DND-41 (cell line): ENCODE results near the gene FBXW4.

Experiments
- ATAC-seq: fragments of 200-7000 bp; cut with Tn5 transposase; 3 replicates; pipeline ENCODE4 v1.9.1; 2021; ENCODE audit warnings: low read depth; ENCODE audit not compliant: insufficient read depth
- DNase-seq: peaks from one replicate; pipeline ENCODE4 v3.0.0-alpha.2; 2020
- H2AFZ ChIP-seq: 2 replicates; pipeline ENCODE4 v1.6.0; 2012; ENCODE audit warnings: low read depth, low read length
- H3K27ac ChIP-seq: 2 replicates; pipeline ENCODE4 v1.5.1; 2012; ENCODE audit warnings: low read length, inconsistent platforms
- H3K27me3 ChIP-seq: fragments of 200-600 bp; sonication (generic); 2 replicates; pipeline ENCODE4 v1.6.0; 2012; ENCODE audit warnings: low read length, mild to moderate bottlenecking, inconsistent platforms; ENCODE audit not compliant: insufficient read depth, poor library complexity
- H3K36me3 ChIP-seq: 2 replicates; pipeline ENCODE4 v1.5.1; 2012; ENCODE audit warnings: low read length, inconsistent platforms; ENCODE audit not compliant: insufficient read depth
- H3K4me1 ChIP-seq: 2 replicates; pipeline ENCODE4 v1.5.1; 2012; ENCODE audit warnings: mild to moderate bottlenecking, low read length; ENCODE audit not compliant: insufficient read depth
- H3K4me2 ChIP-seq: 2 replicates; pipeline ENCODE4 v1.6.0; 2012; ENCODE audit warnings: mild to moderate bottlenecking, moderate library complexity, low read length, inconsistent platforms; ENCODE audit not compliant: insufficient read depth
- H3K4me3 ChIP-seq, 2 experiments: fragments of 200-600 bp in 1 of 2; shearing (Covaris generic) in 1 of 2; 2 replicates each; pipeline ENCODE4 v1.5.1; 2012 to 2016; ENCODE audit warnings: inconsistent platforms in 2 of 2, low read length in 2 of 2, mild to moderate bottlenecking in 2 of 2, low read depth in 1 of 2, moderate library complexity in 1 of 2
- H3K79me2 ChIP-seq: 2 replicates; pipeline ENCODE4 v1.6.0; 2012; ENCODE audit warnings: low read length, inconsistent platforms; ENCODE audit not compliant: insufficient read depth
- H3K9ac ChIP-seq: 2 replicates; pipeline ENCODE4 v1.6.0; 2012; ENCODE audit warnings: low read depth, mild to moderate bottlenecking, inconsistent platforms, low read length, moderate library complexity
- H3K9me3 ChIP-seq: 2 replicates; pipeline ENCODE4 v1.5.1; 2012; ENCODE audit warnings: low read length, moderate library complexity, mild to moderate bottlenecking, inconsistent platforms; ENCODE audit not compliant: insufficient read depth, severe bottlenecking
- H4K20me1 ChIP-seq: 2 replicates; pipeline ENCODE4 v1.6.0; 2012; ENCODE audit warnings: low read length; ENCODE audit not compliant: insufficient read depth
- CTCF ChIP-seq: IDR thresholded peaks from 2 replicates; pipeline ENCODE4 v1.5.1; 2012; ENCODE audit warnings: borderline replicate concordance, low read length, moderate library complexity, mild to moderate bottlenecking; ENCODE audit not compliant: poor library complexity, severe bottlenecking; ENCODE audit errors: extremely low read depth
- EZH2 ChIP-seq: IDR thresholded peaks from 3 replicates; pipeline ENCODE4 v1.6.1; 2012; ENCODE audit warnings: borderline replicate concordance, low read depth, mild to moderate bottlenecking, moderate library complexity, low read length, inconsistent platforms; ENCODE audit not compliant: severe bottlenecking

Gene FBXW4

GRCh38 chr10:101712997-101713396 is 18.0 kb upstream of the FBXW4 start:
- TF ChIP-seq EZH2 (no peak), CTCF (no peak)
- H3K36me3 ChIP-seq = no peaks in the 10 kb centered on the region
- no peak overlapping the region for H3K4me3 ChIP-seq
- ATAC-seq (no peak), DNase-seq (no peak)
- H3K4me1 ChIP-seq = no peaks in the 10 kb centered on the region; the same call in 1 of the 2 replicates
- H3K27ac ChIP-seq = no peak overlapping the region
- H2AFZ ChIP-seq = no peak overlapping the region
- H3K9ac ChIP-seq = no peak overlapping the region
- no peaks in the 10 kb centered on the region for H4K20me1 ChIP-seq
- H3K4me2 ChIP-seq = no peak overlapping the region
- peaks cover 7% of the 10 kb centered on the region for H3K27me3 ChIP-seq
- no peaks in the 10 kb centered on the region for H3K79me2 ChIP-seq
- H3K9me3 ChIP-seq = no peaks in the 10 kb centered on the region

GRCh38 chr10:101710793-101711192 is 15.8 kb upstream of the FBXW4 start:
- Histone ChIP-seq H3K4me1 (no peaks in the 10 kb centered on the region; the same call in 1 of the 2 replicates), H3K27ac (no peak overlapping the region), H3K4me2 (no peak overlapping the region), H3K27me3 (peaks cover 8% of the 10 kb centered on the region), H2AFZ (no peak overlapping the region), H3K9ac (no peak overlapping the region), H4K20me1 (no peaks in the 10 kb centered on the region), H3K9me3 (no peaks in the 10 kb centered on the region), H3K36me3 (no peaks in the 10 kb centered on the region), H3K79me2 (no peaks in the 10 kb centered on the region), H3K4me3 (no peak overlapping the region)
- TF ChIP-seq EZH2 = no peak
- TF ChIP-seq CTCF = no peak
- ATAC-seq = no peak
- DNase-seq = no peak

- no peaks in the 10 kb centered on the region for H3K36me3 ChIP-seq
- peaks cover 8% of the 10 kb centered on the region for H3K27me3 ChIP-seq
- no peak overlapping the region for H3K4me2 ChIP-seq
- H3K4me1 ChIP-seq = no peaks in the 10 kb centered on the region; the same call in 1 of the 2 replicates
- no peak overlapping the region for H3K9ac ChIP-seq
- H3K4me3 ChIP-seq = no peak overlapping the region
- H3K27ac ChIP-seq = no peak overlapping the region
- no peak for TF ChIP-seq EZH2
- no peak for TF ChIP-seq CTCF
- H3K9me3 ChIP-seq = no peaks in the 10 kb centered on the region
- no peaks in the 10 kb centered on the region for H4K20me1 ChIP-seq
- ATAC-seq (no peak), DNase-seq (no peak)
- no peaks in the 10 kb centered on the region for H3K79me2 ChIP-seq
- no peak overlapping the region for H2AFZ ChIP-seq
Measured at GRCh38 chr10:101710059-101710695, 15.2 kb upstream of the FBXW4 start.
